Pancreas (tissue), 10 donors: Measurements from ENCODE around the gene CLCN1. TPM values are rescaled to one million over a fixed set of nuclear protein-coding genes. Genes with fewer than 3 reads are reported as not detected.

Experiments used
- ATAC-seq, 4 donors: fragments of 200-7000 bp; cut with Tn5 transposase; one replicate each; pipeline versions ENCODE4 v1.8.0 to v1.9.1; 2020; ENCODE audit warnings: mild to moderate bottlenecking in 4 of 4, moderate library complexity in 4 of 4
- DNase-seq, 6 donors: peaks; one replicate each; pipeline ENCODE4 v3.0.0-alpha.2; 2020
- FAIRE-seq: peaks from 2 replicates; lab custom pipeline; 2012; peaks lifted over from hg19 to GRCh38; lab: Jason Lieb, UNC
- H3K27ac ChIP-seq, 4 donors: fragments of 200-600 bp; sonication (generic); 1 replicate in 3 of 4; 2 replicates in 1 of 4; pipeline versions ENCODE4 v1.5.0 to v1.8.0; 2020
- H3K27me3 ChIP-seq, 4 donors: fragments of 200-600 bp; one replicate each; pipeline ENCODE4 v1.8.0; 2021
- H3K36me3 ChIP-seq, 3 donors: fragments of 200-600 bp; sonication (generic) in 1 of 3; one replicate each; pipeline versions ENCODE4 v1.5.0 to v1.8.0; 2020 to 2021
- H3K4me1 ChIP-seq, 3 donors: fragments of 200-600 bp; one replicate each; pipeline ENCODE4 v1.8.0; 2021
- H3K4me3 ChIP-seq, 4 donors: fragments of 200-600 bp; sonication (generic) in 2 of 4; one replicate each; pipeline versions ENCODE4 v1.5.0 to v1.8.0; 2020 to 2021
- H3K9me3 ChIP-seq, 4 donors: fragments of 200-600 bp; one replicate each; pipeline ENCODE4 v1.8.0; 2021
- CTCF ChIP-seq, 4 donors: fragments of 200-600 bp; sonication (generic) in 3 of 4; IDR thresholded peaks; one replicate each; pipeline versions ENCODE4 v1.5.0 to v1.8.0; 2021; ENCODE audit warnings: antibody characterized with exemption in 4 of 4
- WGBS, 2 donors: extraction: QIAGEN DNeasy Blood & Tissue Kit; methylation state at CpG; one replicate each; pipeline ENCODE4 v1.1.7; 2013; 5-methylcytosine and 5-hydroxymethylcytosine counted together
- intact Hi-C, 3 donors: fragments of 100-400 bp; cut with DNase I; formaldehyde crosslinking; loops; one replicate each; pipeline versions ENCODE4 v1.11.1 to v1.14.2; 2022
- polyA plus RNA-seq, 2 donors: library from polyadenylated mRNA; stranded (reverse); fragments of 200-250 nt; gene quantifications; one replicate each; pipeline ENCODE4 v1.2.3, GENCODE V29; 2013
- total RNA-seq, 6 donors: library from RNA; stranded (reverse); fragmentation: NEBNext Ultra II Directional in 4 of 6; extraction: Animal tissue kit (Norgen Biotek cat#: 25700) in 4 of 6; gene quantifications; one replicate each; pipeline versions ENCODE4 v1.2.1 to v1.2.4, GENCODE V29; 2021 to 2023
- donor health status: healthy with polysubstance abuse.
- donor health status: DM: no; HTN: no; CAD: no; lungs with moderate emphysema.
- donor health status: DM: no; HTN: no; CAD: no.
- donor health status: control.
- donor health status: control.
- donor health status: Bipolar disorder and iron deficiency.
- donor health status: DM: yes; HTN: yes; CAD: no.
- donor health status: DM: no; HTN: no; CAD: no.
- donor health status: DM: no; HTN: no; CAD: no.
- donor health status: DM: yes; HTN: yes; CAD: no.

Gene CLCN1
- total RNA-seq = under 1 TPM in 1 of 6 donors, not detected in 5; 0.06 TPM
- under 1 TPM in 1 of 2 donors, not detected in 1; 0.05 TPM for polyA plus RNA-seq

- intact Hi-C loops = no loop called here
- no peak for DNase-seq
- no peak for ATAC-seq
- TF ChIP-seq CTCF (IDR thresholded peaks at IDR 0.05) = no peak
- 58 to 67% methylated on average over 5 of the region's 5 CpGs for WGBS, 2 donors
- Histone ChIP-seq H3K9me3 (no peaks in the 10 kb centered on the region), H3K27ac (no peak within 1 kb of the TSS), H3K27me3 (no peaks in the 10 kb centered on the region), H3K4me3 (no peak within 1 kb of the TSS), H3K36me3 (no peaks in the 10 kb centered on the region), H3K4me1 (no peaks in the 10 kb centered on the region)
- no peak for FAIRE-seq
Measured at GRCh38 chr7:143315776-143316175, at the start of gene CLCN1. CLCN1 (plus strand) TSS chr7:143316111; CDS start chr7:143316213, 102 bp downstream.

GRCh38 chr7:143269251-143269650 lies 46.7 kb upstream of the CLCN1 start:
- FAIRE-seq (no peak), DNase-seq (no peak), ATAC-seq (no peak)
- Histone ChIP-seq H3K36me3 (peaks cover 0 to 26% (median 12%) of the 10 kb centered on the region in 3 donors), H3K27ac (no peak overlapping the region), H3K27me3 (no peaks in the 10 kb centered on the region), H3K4me3 (no peak overlapping the region), H3K4me1 (peaks cover 0 to 7% (median 0%) of the 10 kb centered on the region in 3 donors), H3K9me3 (no peaks in the 10 kb centered on the region)
- intact Hi-C loops = no loop called here
- no peak for TF ChIP-seq CTCF (IDR thresholded peaks at IDR 0.05)
- 81 to 85% methylated on average over 5 of the region's 5 CpGs for WGBS, 2 donors

GRCh38 chr7:143271240-143271639 lies 44.7 kb upstream of the CLCN1 start:
- FAIRE-seq (no peak), ATAC-seq (no peak), DNase-seq (no peak)
- TF ChIP-seq CTCF (IDR thresholded peaks at IDR 0.05) = no peak
- intact Hi-C loops = no loop called here
- WGBS, 2 donors = 85 to 95% methylated on average over 1 of the region's 1 CpG
- H3K4me3 ChIP-seq = no peak overlapping the region
- no peaks in the 10 kb centered on the region for H3K9me3 ChIP-seq
- H3K36me3 ChIP-seq = peaks cover 0 to 26% (median 12%) of the 10 kb centered on the region in 3 donors
- no peaks in the 10 kb centered on the region for H3K4me1 ChIP-seq
- H3K27me3 ChIP-seq = no peaks in the 10 kb centered on the region
- H3K27ac ChIP-seq = no peak overlapping the region

- WGBS, 2 donors = 89 to 95% methylated on average over 2 of the region's 2 CpGs
- Histone ChIP-seq H3K27ac (no peak overlapping the region), H3K36me3 (peaks cover 0 to 21% (median 9%) of the 10 kb centered on the region in 3 donors), H3K9me3 (no peaks in the 10 kb centered on the region), H3K27me3 (no peaks in the 10 kb centered on the region), H3K4me1 (no peaks in the 10 kb centered on the region), H3K4me3 (no peak overlapping the region)
- intact Hi-C loops = no loop called here
- no peak for FAIRE-seq
- DNase-seq = no peak
- no peak for TF ChIP-seq CTCF (IDR thresholded peaks at IDR 0.05)
- ATAC-seq = no peak
Measured at GRCh38 chr7:143272871-143273270, 43.0 kb upstream of the CLCN1 start.
